HepG2 (cell line): ENCODE measurements around the gene METRN. TPM values are rescaled to one million over a fixed set of nuclear protein-coding genes. Genes with fewer than 3 reads are reported as not detected.

Source experiments
- ARID5B ChIP-seq: IDR thresholded peaks from 2 replicates; pipeline ENCODE4 v1.4.0; 2020; ENCODE audit warnings: mild to moderate bottlenecking, missing genetic modification reagents
- GPBP1L1 ChIP-seq: sonication (generic); formaldehyde crosslinking; IDR thresholded peaks from 2 replicates; pipeline ENCODE4 v1.5.0; 2020; ENCODE audit warnings: mild to moderate bottlenecking, missing genetic modification reagents
- HOXA9 ChIP-seq: sonication (generic); formaldehyde crosslinking; IDR thresholded peaks from 2 replicates; pipeline ENCODE4 v1.8.1; 2022; ENCODE audit warnings: missing genetic modification reagents, mild to moderate bottlenecking, moderate library complexity, borderline replicate concordance
- SRSF4 ChIP-seq: fragments of 200-400 bp; formaldehyde crosslinking; IDR thresholded peaks from one replicate; pipeline ENCODE4 v1.6.1; 2018; ENCODE audit warnings: mild to moderate bottlenecking, low read depth, low read length, moderate library complexity; ENCODE audit not compliant: poor library complexity, severe bottlenecking
- ZNF251 ChIP-seq: sonication (generic); formaldehyde crosslinking; IDR thresholded peaks from 2 replicates; pipeline ENCODE4 v1.9.0; 2021; ENCODE audit warnings: mild to moderate bottlenecking, missing genetic modification reagents
- ZNF598 ChIP-seq: sonication (generic); formaldehyde crosslinking; IDR thresholded peaks from 2 replicates; pipeline ENCODE4 v1.5.1; 2020; ENCODE audit warnings: mild to moderate bottlenecking, missing genetic modification reagents, borderline replicate concordance
- polyA plus RNA-seq, 8 experiments: library from polyadenylated mRNA; depleted of rRNA in 3 of 8; stranded (reverse) in 7 of 8; unstranded in 1 of 8; fragments of >200 nt; fragmentation: Illumina TruSeq in 4 of 8; extraction: Trizol in 4 of 8; gene quantifications; 2 replicates each; pipeline versions ENCODE4 v1.2.1 to v1.2.3, GENCODE V29; 2011 to 2016; ENCODE audit warnings: low read depth in 4 of 8, missing spikeins in 1 of 8, mixed read lengths in 1 of 8; ENCODE audit not compliant: insufficient read depth in 1 of 8
- total RNA-seq, 5 experiments: library from RNA; depleted of rRNA; stranded (reverse); fragments of >200 nt; fragmentation: Illumina TruSeq; extraction: Trizol; gene quantifications; 2 replicates each; pipeline ENCODE4 v1.2.3, GENCODE V29; 2016; ENCODE audit warnings: low read depth in 1 of 5
- TF ChIP-seq, protein P1 (sequence below), 2 experiments: fragments of 450-650 bp in 1 of 2; sonication (generic) in 1 of 2; formaldehyde crosslinking in 1 of 2; IDR thresholded peaks; 2 replicates each; pipeline versions ENCODE4 v1.6.1 to v1.8.0; 2016 to 2022; ENCODE audit warnings: antibody characterized with exemption in 1 of 2, mild to moderate bottlenecking in 1 of 2, missing genetic modification reagents in 1 of 2
- TF ChIP-seq, protein P2 (sequence below): sonication (generic); formaldehyde crosslinking; IDR thresholded peaks from 2 replicates; pipeline ENCODE4 v1.4.0; 2020; ENCODE audit warnings: missing genetic modification reagents; ENCODE audit errors: not compliant biosample characterization
- TF ChIP-seq, protein P3 (sequence below): sonication (generic); formaldehyde crosslinking; conservative IDR thresholded peaks from 2 replicates; pipeline ENCODE4 v1.8.0; 2022; ENCODE audit warnings: low read depth, missing genetic modification reagents

Gene METRN
- total and polyA plus RNA-seq, 2 of the 13 experiments (the other 11 are each of a cell fraction or from before 2014, with no cell fraction given), result 25.5 to 46.1 TPM

GRCh38 chr16:695355-696089 is 19.4 kb upstream of the METRN start (continued):
- TF ChIP-seq, protein P1, sequence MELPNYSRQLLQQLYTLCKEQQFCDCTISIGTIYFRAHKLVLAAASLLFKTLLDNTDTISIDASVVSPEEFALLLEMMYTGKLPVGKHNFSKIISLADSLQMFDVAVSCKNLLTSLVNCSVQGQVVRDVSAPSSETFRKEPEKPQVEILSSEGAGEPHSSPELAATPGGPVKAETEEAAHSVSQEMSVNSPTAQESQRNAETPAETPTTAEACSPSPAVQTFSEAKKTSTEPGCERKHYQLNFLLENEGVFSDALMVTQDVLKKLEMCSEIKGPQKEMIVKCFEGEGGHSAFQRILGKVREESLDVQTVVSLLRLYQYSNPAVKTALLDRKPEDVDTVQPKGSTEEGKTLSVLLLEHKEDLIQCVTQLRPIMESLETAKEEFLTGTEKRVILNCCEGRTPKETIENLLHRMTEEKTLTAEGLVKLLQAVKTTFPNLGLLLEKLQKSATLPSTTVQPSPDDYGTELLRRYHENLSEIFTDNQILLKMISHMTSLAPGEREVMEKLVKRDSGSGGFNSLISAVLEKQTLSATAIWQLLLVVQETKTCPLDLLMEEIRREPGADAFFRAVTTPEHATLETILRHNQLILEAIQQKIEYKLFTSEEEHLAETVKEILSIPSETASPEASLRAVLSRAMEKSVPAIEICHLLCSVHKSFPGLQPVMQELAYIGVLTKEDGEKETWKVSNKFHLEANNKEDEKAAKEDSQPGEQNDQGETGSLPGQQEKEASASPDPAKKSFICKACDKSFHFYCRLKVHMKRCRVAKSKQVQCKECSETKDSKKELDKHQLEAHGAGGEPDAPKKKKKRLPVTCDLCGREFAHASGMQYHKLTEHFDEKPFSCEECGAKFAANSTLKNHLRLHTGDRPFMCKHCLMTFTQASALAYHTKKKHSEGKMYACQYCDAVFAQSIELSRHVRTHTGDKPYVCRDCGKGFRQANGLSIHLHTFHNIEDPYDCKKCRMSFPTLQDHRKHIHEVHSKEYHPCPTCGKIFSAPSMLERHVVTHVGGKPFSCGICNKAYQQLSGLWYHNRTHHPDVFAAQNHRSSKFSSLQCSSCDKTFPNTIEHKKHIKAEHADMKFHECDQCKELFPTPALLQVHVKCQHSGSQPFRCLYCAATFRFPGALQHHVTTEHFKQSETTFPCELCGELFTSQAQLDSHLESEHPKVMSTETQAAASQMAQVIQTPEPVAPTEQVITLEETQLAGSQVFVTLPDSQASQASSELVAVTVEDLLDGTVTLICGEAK (IDR thresholded peaks at IDR 0.05), result no peak
- TF ChIP-seq, protein P1 (CRISPR knock-in tag; IDR thresholded peaks at IDR 0.05), result peak; percentile 80; the same call in 1 of the 2 replicates
- TF ChIP-seq SRSF4 (no peak), ZNF251 (CRISPR knock-in tag) (no peak), GPBP1L1 (no peak), ZNF598 (CRISPR knock-in tag) (no peak), HOXA9 (CRISPR knock-in tag) (peak; percentile 60), ARID5B (CRISPR knock-in tag) (peak; percentile 30; the same call in 1 of the 2 replicates)
- TF ChIP-seq, protein P2, sequence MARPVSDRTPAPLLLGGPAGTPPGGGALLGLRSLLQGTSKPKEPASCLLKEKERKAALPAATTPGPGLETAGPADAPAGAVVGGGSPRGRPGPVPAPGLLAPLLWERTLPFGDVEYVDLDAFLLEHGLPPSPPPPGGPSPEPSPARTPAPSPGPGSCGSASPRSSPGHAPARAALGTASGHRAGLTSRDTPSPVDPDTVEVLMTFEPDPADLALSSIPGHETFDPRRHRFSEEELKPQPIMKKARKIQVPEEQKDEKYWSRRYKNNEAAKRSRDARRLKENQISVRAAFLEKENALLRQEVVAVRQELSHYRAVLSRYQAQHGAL (CRISPR knock-in tag), result peak; percentile 54
- TF ChIP-seq, protein P3, sequence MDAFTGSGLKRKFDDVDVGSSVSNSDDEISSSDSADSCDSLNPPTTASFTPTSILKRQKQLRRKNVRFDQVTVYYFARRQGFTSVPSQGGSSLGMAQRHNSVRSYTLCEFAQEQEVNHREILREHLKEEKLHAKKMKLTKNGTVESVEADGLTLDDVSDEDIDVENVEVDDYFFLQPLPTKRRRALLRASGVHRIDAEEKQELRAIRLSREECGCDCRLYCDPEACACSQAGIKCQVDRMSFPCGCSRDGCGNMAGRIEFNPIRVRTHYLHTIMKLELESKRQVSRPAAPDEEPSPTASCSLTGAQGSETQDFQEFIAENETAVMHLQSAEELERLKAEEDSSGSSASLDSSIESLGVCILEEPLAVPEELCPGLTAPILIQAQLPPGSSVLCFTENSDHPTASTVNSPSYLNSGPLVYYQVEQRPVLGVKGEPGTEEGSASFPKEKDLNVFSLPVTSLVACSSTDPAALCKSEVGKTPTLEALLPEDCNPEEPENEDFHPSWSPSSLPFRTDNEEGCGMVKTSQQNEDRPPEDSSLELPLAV (CRISPR knock-in tag), result 0 out of 2 replicates have a peak, but pooled peaks have one; percentile 44
